ENCODE measurements around the gene ABLIM1.

ABLIM1 gene

DNA sequence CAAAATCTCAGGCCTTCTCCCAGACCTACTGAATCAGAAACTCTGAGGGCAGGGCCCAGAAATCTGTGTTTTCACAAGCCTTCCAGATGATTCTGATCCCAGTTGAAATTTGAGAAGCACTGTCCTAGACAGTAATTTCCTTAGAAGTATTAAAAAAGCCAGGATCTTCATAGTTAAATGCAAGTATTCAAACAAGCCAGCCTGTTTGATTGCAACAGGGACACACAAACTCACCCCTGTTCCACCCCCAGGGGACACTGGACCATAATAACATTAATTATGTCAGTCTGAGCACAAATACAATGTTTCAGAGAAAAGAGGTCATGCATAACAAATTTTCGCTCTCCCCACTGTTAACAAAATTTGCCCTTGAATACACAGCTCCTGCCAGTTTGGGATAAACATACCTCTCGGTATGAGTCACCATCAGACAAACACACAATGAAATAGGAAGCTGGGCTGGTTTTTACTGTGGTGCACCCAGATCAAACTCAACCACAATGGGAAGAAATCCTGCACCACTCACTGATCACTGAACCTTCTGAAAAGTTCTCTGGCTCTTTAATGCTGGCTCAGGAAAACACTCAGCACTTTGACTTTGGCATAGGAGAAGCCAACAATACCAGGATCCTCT lies 34.3 kb downstream of the ABLIM1 start:
- peak; percentile 16 for DNase-seq (ENCODE audit: low spot score)

DNA sequence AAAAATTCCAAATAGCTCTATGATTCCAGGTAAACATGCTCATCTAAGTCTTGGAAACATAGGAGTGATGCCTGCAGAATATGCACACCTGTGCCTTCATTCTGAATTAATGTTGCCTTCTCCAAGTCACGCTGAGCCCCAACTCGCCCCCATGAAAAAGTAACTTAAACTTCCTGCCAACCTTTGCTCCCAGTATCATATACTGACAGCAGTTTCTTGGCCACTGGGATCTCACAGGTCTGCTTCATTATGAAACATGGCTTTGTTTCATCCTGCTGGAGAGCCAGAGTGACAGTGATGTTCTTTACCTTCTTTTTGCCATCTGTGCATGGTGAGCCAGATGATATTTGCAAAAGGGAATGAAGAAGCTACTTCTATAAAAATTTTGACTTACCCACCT lies 34.9 kb downstream of the ABLIM1 start:
- no peak for DNase-seq (ENCODE audit: low spot score)

DNA sequence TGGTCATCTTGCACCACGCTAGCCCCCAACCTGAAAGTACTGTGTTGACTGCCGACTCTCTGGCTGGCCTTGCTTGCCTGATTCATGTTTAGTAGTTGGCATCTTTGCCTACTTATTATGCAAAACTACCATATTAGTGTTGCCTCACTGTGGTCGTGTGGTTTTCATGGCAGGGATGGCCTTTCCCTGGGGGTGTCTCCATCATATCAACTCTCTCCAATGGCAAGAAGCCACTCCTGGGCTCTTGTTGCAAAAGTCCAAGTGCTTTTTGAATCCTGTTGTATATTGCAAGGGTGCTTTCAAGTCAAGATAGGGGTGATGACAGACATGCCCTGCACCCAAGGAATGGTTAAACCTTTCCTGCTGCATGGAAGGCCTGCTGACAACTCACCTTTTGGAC lies 39.4 kb downstream of the ABLIM1 start:
- DNase-seq (ENCODE audit: low spot score): no peak

- no peak for DNase-seq (ENCODE audit: low spot score)
These were observed 41.6 kb downstream of the ABLIM1 start for GRCh38 chr10:114616516-114616915.

- no peak for DNase-seq (ENCODE audit: low spot score)
These were observed 42.0 kb downstream of the ABLIM1 start for GRCh38 chr10:114616103-114616502.

DNA sequence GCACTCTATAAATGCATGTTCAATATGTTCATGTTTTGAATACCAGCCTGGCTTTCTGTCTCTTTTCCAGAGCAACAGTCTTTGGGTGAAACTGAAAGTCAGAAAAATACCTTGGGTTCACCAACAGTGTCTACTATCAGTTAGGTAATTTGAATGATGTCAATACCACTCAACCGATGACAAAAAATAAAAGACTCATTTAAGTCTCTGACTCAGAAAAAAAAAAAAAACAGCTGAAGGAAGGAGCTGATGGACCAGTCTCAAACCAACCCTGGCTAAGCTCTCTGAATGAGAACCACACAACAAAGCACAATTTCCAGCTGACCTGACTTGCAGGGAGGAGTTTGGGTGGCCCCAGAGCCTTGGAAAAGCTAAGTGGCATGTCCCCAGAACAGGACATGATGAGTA lies 42.5 kb downstream of the ABLIM1 start:
- DNase-seq (ENCODE audit: low spot score): no peak

DNA sequence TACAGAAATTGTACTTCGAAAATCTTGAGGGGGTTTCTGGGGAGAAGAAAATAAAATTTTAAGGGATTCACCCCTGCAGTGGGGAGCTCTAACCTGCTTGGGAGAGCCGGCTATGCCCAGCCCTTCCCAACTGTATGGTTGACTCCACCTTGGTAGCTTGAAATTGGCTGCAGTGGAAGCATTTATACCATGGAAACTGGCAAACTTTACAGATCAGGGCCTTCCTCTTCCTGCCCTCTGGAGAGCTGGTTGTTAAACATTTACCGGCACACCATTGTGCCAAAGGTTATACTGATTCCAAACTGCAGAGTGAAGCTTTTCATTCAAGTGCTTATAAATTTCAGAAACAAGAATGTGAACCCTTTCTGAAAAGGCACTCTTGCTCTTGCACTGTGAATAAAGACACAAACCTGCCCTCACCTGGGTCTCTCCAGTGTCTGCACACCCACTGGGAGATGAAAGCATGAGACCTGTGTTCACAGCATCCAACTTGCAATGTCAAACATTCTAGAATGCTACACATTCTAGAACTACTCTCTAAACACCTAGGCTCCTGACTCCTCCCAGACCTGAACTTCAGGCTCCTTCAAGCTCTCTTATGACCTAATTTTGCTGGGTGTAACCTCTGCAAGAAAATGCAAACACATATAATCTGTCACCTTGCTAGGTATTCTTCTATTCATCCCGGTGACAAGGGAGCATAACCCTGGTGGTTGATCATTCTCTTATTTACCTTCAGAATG lies 44.7 kb downstream of the ABLIM1 start:
- DNase-seq (ENCODE audit: low spot score): no peak

DNA sequence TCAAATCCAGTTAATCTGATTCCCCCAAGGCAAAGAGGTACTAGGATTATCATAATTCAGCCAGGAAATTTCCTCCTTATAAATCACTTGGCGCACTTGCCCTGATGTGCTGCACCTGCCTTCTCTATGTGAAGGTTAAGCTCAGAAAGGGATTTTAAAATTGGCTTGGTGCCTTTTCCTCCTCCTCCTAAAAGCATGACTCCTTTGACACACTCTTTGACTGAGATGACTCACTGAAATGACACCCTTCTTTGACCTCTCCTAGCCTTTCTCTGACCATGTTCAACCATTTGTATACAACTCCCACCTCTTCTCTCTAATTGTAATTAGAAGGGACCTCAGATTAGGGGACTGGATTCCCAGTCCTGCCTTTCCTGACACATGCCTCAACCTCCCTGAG lies 46.5 kb downstream of the ABLIM1 start:
- DNase-seq (ENCODE audit: low spot score): peak; percentile 37

DNA sequence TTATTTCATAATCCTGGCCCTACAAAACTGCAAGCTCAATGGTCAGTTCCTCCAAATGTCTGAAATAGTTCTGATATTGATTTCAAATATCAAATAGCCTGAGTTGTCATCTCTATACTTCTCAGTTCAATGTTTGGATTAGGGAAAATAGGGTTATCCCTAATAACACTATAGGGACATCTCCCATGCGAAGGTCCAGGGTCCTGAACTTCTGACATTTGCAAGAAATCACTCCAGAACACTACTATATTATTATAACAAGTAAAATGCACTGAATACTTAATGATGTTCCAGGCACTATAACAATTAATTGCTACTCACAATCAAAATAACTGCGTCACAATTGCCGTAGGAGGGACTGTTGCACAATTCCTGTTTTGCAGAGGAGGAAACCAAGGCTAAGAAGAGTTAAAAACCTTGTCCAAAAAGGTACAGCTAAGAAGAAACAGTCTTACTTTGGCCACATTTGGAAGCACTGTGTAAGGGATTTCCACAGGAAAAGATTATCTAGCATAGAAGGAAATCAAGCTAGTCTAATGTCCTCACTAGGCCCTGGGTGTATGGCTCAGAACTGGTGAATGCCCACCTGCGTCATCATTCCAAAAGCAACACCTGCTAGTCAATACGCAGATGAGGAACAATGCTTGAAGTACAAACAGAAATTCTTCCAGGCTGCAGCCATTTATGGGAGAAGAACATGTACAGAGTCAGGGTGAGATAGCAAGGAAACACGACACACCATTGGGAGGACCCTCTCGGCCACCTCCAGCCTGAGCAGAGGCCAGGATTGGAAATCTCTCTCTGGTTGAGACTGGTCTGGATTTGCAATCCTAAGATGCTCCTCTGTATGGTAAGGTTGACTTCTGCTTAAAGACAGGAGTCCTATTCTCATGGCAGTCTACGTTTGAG lies 48.3 kb downstream of the ABLIM1 start:
- DNase-seq (ENCODE audit: low spot score): no peak

DNA sequence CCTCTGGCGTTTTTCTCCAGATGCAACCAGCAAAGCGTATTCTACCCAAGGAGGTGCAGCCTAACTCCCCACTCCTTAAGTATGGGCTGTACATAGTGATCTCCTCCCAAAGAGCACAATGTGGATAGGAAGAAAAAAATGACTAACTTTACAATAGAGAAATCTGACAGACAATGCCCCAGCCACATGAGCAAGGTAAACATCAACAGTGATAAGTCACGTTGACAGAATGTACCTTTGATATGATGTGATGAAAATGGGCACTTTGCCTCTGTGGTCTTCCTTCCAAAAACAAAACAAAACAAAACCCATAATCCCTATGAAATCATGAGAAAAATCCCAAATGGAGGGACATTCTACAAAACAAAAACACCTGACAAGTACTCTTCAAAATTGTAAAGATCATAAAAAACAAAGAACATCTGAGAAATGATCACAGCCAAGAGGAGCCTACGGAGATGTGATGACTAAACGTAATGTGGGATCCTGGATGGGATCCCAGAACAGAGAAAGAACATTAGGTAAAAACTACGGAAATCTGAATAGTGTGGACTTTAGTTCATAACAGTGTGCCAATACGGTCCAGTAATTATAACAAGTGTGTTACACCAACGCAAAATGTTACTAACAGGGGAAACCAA lies 50.6 kb downstream of the ABLIM1 start:
- no peak for DNase-seq (ENCODE audit: low spot score)

DNA sequence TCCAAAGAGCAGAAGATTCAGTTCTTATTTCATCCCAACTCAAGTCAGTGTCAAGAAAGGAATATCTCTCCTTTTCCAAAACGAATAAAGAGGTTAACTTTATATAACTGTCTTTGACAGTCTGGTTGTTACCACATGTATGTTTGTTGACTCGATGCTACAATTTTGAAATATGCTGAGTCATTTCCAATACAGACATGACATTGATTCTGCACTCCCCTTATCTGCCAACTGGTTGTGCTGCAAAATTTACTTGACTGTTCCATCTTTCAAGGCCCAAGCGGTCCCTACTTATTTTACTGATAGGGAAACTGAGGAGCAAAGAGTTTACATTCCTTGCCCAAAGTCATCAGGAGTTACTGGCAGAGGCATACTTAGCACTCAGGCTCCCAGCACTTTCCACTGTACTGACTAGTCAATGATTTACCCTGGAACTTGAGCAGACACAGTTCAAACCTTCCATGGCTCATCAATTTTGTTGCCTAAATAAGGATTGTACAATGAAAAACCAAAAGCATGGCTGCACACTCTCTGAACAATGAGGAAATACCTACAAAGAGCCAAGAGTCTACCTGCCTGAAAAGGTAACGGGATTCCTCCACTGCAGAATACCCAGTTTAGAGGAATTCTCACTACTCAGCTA lies 52.8 kb downstream of the ABLIM1 start:
- DNase-seq (ENCODE audit: low spot score): no peak

DNA sequence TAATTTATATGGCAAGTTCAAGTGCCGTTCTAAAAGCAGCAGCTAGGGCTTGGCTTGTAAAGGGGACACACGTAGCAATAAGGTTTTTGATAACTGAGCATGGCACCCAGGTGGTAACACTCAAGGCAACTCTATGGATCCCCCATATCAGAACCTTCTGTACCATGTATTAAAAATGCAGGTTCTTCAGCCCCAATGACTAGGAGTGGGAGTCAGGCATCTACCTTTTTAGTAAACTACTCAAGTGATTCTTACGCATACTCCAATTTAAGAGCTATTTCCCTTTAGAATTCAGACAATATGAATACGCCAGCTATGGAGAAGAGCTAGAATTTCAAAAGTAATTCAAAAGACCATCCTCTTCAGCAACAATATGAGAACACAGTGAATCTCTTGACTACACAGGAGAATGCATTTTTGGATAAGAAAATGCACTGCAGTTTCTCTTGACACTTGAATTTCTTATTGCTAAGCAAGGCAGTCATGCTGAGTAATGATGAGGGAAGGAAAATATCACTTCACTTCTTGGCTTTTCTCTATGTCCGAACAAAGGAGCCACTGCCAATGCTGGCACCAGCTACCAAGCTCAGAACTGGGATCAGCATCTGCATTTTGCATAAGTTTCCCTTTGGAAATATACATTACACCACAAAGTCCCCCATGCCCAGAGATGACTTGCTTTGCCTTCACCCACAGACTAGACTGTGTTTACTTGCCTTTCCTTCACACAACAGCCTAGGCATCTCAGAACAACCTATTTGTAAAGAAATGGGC lies 53.5 kb downstream of the ABLIM1 start:
- DNase-seq (ENCODE audit: low spot score): no peak

DNA sequence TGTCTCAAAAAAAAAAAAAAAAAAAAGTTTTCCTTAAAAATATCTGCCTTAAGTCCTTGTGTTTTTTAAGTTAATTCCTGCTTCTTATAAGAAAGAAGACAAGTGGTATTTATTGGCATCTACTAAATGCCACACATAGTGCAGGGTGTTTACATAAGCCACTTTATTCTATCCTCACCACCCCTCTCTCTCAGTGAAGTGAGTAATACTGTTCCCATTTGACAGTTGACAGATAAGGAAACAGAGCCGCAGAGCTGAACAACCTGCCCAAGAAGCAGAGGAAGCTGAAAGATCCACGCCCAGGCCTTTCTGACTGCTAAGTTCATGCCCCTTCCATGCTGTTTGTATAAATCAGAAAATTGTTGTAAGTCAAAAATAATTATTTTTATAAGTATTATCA lies 54.1 kb downstream of the ABLIM1 start:
- no peak for DNase-seq (ENCODE audit: low spot score)

GRCh38 chr10:114603303-114603702 lies 54.8 kb downstream of the ABLIM1 start:
- DNase-seq (ENCODE audit: low spot score): no peak

DNA sequence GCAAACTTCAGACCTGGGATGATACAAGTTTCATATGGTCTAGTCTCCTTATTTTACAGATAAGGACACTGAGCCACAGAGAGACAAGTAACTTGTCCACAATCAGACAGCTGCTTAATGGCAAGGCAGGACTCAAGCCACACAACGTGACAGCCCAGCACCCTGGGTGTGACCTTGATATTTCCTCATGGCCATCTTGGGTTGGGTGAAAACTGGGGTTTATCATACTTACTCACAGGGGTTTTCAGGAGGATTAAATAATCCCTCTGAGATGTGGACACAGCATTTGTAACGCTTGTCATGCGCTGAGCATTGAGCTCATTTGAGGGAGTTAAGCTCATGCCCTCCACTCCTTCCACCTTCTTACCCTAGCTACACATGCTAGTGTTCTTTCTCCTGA lies 58.0 kb downstream of the ABLIM1 start:
- DNase-seq (ENCODE audit: low spot score): no peak

DNA sequence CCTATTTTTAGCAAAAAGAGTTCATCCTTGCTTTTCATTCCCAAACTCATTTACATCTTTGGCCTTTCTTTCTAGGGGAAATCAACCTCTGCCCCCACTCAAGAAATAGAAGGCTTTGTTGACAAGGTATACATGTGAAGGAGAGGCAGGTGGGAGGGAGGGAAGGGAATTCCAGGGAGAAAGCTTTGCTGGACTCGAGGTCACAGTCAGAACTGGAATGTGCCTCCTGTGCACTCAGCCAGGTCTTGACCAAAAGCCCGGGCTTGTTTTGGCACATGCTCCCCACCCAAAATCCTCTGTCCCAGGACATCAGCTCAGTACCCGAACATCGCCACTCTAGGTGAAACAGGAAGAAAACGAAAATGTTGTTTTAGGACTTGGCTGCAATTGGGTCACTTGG lies 61.3 kb downstream of the ABLIM1 start:
- DNase-seq (ENCODE audit: low spot score): no peak

DNA sequence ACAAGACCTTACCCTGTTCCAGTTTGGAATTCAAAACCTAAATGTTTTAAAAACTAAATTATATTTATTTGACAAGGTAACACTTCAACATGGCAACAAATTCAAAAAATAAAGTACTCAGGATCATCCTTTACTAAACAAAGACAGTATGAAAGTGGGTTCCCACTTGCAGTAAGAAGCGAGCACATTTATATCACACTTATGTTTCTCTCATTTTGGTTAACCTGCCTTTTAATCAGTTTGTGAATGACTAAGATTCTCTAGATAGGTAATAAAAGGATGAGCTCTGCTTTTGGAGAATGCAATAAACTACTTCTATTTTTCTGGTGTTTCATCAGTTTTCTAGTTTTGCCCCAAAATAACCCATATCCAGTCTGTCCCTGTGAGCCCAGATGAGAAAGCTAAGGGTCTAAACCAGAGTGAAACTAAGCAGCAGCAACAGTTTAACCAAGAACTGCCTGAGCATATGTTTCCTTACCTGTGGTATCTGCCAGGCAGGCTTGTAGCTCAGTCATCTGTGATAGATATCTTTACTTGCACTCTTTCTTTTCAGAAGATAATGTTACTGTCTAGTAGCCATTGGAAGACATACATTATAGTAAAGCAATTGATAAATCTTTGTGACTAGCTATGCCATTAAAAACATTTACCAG lies 64.1 kb downstream of the ABLIM1 start:
- no peak for DNase-seq (ENCODE audit: low spot score)

DNA sequence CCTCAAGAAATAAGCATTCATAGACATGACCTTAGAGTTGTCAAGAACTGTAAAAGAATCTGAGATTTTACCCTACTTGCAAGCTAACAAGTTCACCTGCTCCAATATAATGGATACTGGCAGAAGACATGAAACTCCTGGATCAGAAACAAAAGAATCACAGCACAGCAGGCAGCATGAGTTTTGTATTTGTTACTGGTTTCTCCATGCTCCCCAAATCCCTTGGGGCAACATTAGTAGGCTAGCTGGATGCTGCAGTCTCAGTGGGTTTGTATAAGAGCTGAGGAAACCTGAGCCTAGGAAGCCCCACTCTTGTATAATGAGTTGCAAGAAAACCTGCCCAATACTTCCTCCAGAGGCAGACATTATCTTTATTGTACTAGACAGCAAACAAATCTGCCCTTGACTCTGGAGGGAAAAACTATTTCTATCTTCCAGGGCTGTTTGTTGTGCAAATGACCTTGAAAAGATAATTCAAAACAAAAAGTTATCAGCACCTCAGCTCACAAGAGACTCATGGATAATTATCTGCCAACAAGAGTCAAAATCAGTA lies 64.8 kb downstream of the ABLIM1 start:
- DNase-seq (ENCODE audit: low spot score): no peak

DNA sequence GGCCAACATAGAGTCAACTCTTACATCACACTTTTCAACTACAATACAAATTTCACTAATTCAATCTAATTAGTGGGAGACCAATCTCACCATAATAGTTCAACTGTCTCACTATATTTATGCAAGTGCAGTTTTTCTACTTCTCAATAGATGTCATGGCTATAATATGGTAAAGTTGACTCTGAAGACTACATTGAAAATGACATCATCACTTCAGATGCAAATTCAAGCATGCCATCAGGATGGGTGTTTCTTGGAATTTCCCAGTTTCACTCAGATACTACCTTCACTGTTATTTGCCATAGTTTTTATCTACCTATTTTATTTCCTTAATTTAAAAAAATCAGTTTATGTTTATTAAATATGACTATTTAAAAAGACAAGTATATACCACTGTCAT lies 67.1 kb downstream of the ABLIM1 start:
- no peak for DNase-seq (ENCODE audit: low spot score)

DNA sequence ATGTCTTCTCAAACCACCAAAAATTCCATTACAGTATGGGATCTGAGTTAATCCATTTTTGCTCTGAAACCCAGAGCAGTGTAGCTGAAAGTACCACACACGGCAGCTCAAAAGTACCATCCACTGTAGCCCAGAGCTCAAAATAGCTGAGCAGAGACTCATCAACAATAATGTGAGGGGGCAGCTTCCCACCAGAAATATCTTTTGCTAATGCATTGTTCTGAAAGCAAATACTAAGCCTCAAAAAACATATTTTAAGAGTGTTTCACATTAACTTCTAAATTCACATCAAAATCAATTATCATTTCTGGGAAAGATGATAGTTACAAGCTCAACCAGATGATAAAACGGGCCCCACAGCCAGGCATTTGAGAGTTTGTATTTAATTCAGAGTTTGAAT lies 73.7 kb downstream of the ABLIM1 start:
- DNase-seq (ENCODE audit: low spot score): no peak
